ENCODE measurements around the gene PNMA8A.

Gene PNMA8A

GRCh38 chr19:46487178-46487801 lies 15.9 kb upstream of the PNMA8A start:
- TF ChIP-seq, protein P1, sequence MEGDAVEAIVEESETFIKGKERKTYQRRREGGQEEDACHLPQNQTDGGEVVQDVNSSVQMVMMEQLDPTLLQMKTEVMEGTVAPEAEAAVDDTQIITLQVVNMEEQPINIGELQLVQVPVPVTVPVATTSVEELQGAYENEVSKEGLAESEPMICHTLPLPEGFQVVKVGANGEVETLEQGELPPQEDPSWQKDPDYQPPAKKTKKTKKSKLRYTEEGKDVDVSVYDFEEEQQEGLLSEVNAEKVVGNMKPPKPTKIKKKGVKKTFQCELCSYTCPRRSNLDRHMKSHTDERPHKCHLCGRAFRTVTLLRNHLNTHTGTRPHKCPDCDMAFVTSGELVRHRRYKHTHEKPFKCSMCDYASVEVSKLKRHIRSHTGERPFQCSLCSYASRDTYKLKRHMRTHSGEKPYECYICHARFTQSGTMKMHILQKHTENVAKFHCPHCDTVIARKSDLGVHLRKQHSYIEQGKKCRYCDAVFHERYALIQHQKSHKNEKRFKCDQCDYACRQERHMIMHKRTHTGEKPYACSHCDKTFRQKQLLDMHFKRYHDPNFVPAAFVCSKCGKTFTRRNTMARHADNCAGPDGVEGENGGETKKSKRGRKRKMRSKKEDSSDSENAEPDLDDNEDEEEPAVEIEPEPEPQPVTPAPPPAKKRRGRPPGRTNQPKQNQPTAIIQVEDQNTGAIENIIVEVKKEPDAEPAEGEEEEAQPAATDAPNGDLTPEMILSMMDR (IDR thresholded peaks at IDR 0.05): no peak
- H3K27me3 ChIP-seq: peaks cover 0 to 6% of the 10 kb centered on the region in 2 donors
- DNase-seq: no peak
- intact Hi-C loops (cut with DNase I; ENCODE audit: low total_unique reads): loop anchor here (2.0 kb wide), 2 partner anchors 84 to 92 kb away; no protein-coding TSS in a partner anchor
- H3K36me3 ChIP-seq: no peaks in the 10 kb centered on the region
- peaks cover 0 to 41% (median 33%) of the 10 kb centered on the region in 4 donors for H3K4me1 ChIP-seq
- H3K9me3 ChIP-seq: no peaks in the 10 kb centered on the region
- peak overlapping the region in 1 of 2 donors; percentile 43 for H3K27ac ChIP-seq
- H3K4me3 ChIP-seq: peak overlapping the region; percentile 43 to 55

DNA sequence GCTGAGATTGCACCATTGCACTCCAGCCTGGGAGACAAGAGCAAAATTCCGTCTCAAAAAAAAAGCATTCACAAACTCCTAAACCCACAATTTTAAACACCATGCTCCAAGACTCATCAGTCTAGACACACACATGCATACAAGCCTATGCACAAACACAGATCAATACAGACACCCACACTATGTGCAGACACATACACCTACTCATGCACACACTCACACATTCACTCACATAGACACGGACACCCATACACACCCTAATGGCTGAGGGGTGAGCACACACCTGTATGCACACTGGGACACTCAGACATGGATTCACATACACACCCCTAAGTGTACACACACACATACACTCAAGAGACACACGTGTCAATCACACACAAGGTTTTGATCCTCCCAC lies 15.0 kb upstream of the PNMA8A start:
- peaks cover 0 to under 1% of the 10 kb centered on the region in 2 donors for H3K27me3 ChIP-seq
- H3K36me3 ChIP-seq: no peaks in the 10 kb centered on the region
- intact Hi-C loops (cut with DNase I; ENCODE audit: low total_unique reads): loop anchor here (2.0 kb wide), 2 partner anchors 84 to 92 kb away; no protein-coding TSS in a partner anchor
- no peak overlapping the region for H3K27ac ChIP-seq
- H3K4me1 ChIP-seq: peaks cover 0 to 50% (median 37%) of the 10 kb centered on the region in 4 donors
- no peak for DNase-seq
- no peaks in the 10 kb centered on the region for H3K9me3 ChIP-seq
- no peak overlapping the region for H3K4me3 ChIP-seq
- TF ChIP-seq, protein P1 (IDR thresholded peaks at IDR 0.05): no peak

GRCh38 chr19:46484656-46485055 lies 13.3 kb upstream of the PNMA8A start:
- TF ChIP-seq, protein P1 (IDR thresholded peaks at IDR 0.05): no peak
- H3K27ac ChIP-seq: no peak overlapping the region
- H3K36me3 ChIP-seq: no peaks in the 10 kb centered on the region
- H3K27me3 ChIP-seq: no peaks in the 10 kb centered on the region
- no peak for DNase-seq
- peaks cover 0 to 56% (median 41%) of the 10 kb centered on the region in 4 donors for H3K4me1 ChIP-seq
- H3K9me3 ChIP-seq: no peaks in the 10 kb centered on the region
- H3K4me3 ChIP-seq: no peak overlapping the region
- intact Hi-C loops (cut with DNase I; ENCODE audit: low total_unique reads): no loop called here

DNA sequence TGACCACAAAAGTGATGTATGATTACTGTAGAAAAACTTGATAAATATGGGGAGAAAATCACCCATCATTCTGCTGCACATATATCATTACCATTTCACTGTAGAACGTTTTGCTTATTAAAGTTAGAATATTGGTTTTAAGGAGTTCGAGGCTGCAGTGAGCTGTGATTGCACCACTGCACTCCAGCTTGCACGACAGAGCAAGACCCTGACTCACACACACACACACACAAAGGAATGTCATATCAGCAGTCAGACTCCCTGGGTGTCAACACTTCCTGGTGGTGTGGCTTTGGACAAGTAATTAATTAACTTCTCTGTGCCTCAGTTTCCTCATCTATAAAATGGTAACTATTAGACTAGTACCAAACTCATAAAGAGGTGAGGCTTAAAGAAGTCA lies 11.3 kb upstream of the PNMA8A start:
- H3K4me1 ChIP-seq: peaks cover 0 to 46% (median 31%) of the 10 kb centered on the region in 4 donors
- no peak for DNase-seq
- no peaks in the 10 kb centered on the region for H3K27me3 ChIP-seq
- TF ChIP-seq, protein P1 (IDR thresholded peaks at IDR 0.05): no peak
- H3K36me3 ChIP-seq: no peaks in the 10 kb centered on the region
- peak overlapping the region; percentile 80 to 88 for H3K27ac ChIP-seq
- no peaks in the 10 kb centered on the region for H3K9me3 ChIP-seq
- intact Hi-C loops (cut with DNase I; ENCODE audit: low total_unique reads): no loop called here
- no peak overlapping the region for H3K4me3 ChIP-seq

DNA sequence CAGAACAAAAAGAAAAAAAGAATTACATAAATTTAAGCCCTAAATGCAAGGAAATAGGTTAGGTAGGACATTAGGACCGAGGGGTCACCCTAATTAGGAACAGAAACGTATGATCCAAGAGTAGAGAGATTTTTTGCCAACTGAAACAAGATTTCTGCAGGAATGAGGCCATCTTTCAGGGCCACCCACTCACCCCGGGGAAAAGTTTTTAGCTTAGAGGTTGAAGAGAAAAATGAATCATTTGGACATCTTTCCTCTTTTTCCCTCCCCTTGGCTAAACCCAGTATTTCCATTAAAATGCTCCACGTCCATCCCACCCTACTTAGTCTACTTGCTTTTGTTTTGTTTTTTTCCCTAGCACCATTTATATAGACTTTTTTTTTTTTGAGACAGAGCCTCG lies 10.6 kb upstream of the PNMA8A start:
- H3K9me3 ChIP-seq: no peaks in the 10 kb centered on the region
- peak overlapping the region; percentile 80 to 88 for H3K27ac ChIP-seq
- intact Hi-C loops (cut with DNase I; ENCODE audit: low total_unique reads): no loop called here
- TF ChIP-seq, protein P1 (IDR thresholded peaks at IDR 0.05): no peak
- H3K4me1 ChIP-seq: peaks cover 0 to 41% (median 24%) of the 10 kb centered on the region in 4 donors
- H3K27me3 ChIP-seq: no peaks in the 10 kb centered on the region
- DNase-seq: no peak
- no peaks in the 10 kb centered on the region for H3K36me3 ChIP-seq
- H3K4me3 ChIP-seq: peak overlapping the region in 1 of 2 donors; percentile 6

Data from tibial artery (tissue), 4 donors.